Fibroblast of villous mesenchyme (primary cell): ENCODE data around the gene ASXL2. TPM values are rescaled to one million over a fixed set of nuclear protein-coding genes. Genes with fewer than 3 reads are reported as not detected.

Source experiments
- DNase-seq: peaks from one replicate; pipeline ENCODE4 v3.0.0-alpha.2; 2010; ENCODE audit warnings: low read depth
- H3K4me3 ChIP-seq: 2 replicates; pipeline ENCODE4 v1.5.1; 2011; ENCODE audit warnings: low read depth, mild to moderate bottlenecking, low read length
- CTCF ChIP-seq: IDR thresholded peaks from 2 replicates; pipeline ENCODE4 v1.5.1; 2012; ENCODE audit warnings: low read depth, mild to moderate bottlenecking, low read length; ENCODE audit not compliant: insufficient read depth
- total RNA-seq: library from RNA; depleted of rRNA; stranded (reverse); fragments of >200 nt; gene quantifications from 2 replicates; pipeline ENCODE4 v1.2.3, GENCODE V29; 2012

ASXL2 gene
- total RNA-seq, 1 donor = 13.8 TPM

- no peak overlapping the region for H3K4me3 ChIP-seq
- no peak for DNase-seq
- TF ChIP-seq CTCF = no peak
These were observed 17.3 kb upstream of the ASXL2 start for GRCh38 chr2:25895610-25896009.

GRCh38 chr2:25895018-25895417 is 16.7 kb upstream of the ASXL2 start:
- no peak for TF ChIP-seq CTCF
- no peak overlapping the region for H3K4me3 ChIP-seq
- no peak for DNase-seq

GRCh38 chr2:25894135-25894830 is 16.0 kb upstream of the ASXL2 start:
- DNase-seq = peak; percentile 36
- H3K4me3 ChIP-seq = no peak overlapping the region
- no peak for TF ChIP-seq CTCF

- no peak overlapping the region for H3K4me3 ChIP-seq
- DNase-seq = no peak
- TF ChIP-seq CTCF = no peak
These were observed 13.4 kb upstream of the ASXL2 start for GRCh38 chr2:25891672-25892071.

- TF ChIP-seq CTCF = no peak
- DNase-seq = no peak
- no peak overlapping the region for H3K4me3 ChIP-seq
These were observed 9.4 kb upstream of the ASXL2 start for GRCh38 chr2:25887624-25888242.

- no peak for TF ChIP-seq CTCF
- no peak for DNase-seq
- no peak overlapping the region for H3K4me3 ChIP-seq
These were observed 7.6 kb upstream of the ASXL2 start for GRCh38 chr2:25885933-25886332.
